Activated naive CD4-positive, alpha-beta T cell treated with anti-CD3 and anti-CD28 coated beads, Interleukin-2, amount 50 U/mL, for 72 hours (primary cell): ENCODE results near the gene DDX47. TPM values are rescaled to one million over a fixed set of nuclear protein-coding genes. Genes with fewer than 3 reads are reported as not detected.
"Not testable (repeated sequence)": the region's sequence is repeated elsewhere in the genome, so short reads cannot be mapped to it uniquely, and the experiment has no call there.

Source experiments
- ATAC-seq, 2 donors: fragments of 150-1000 bp; cut with Tn5 transposase; 2 replicates each; pipeline ENCODE4 v1.10.0; 2021; ENCODE audit warnings: mild to moderate bottlenecking in 2 of 2, moderate library complexity in 2 of 2
- DNase-seq, 2 donors: peaks; one replicate each; pipeline ENCODE4 v3.0.0; 2021 to 2022; ENCODE audit warnings: low spot score in 2 of 2
- H3K27ac Mint-ChIP-seq, 2 donors: one replicate each; pipeline ENCODE4 v1.8.0; 2022; ENCODE audit warnings: mild to moderate bottlenecking in 2 of 2, mixed read lengths in 2 of 2
- H3K36me3 Mint-ChIP-seq, 2 donors: one replicate each; pipeline ENCODE4 v1.8.0; 2022; ENCODE audit warnings: mixed read lengths in 2 of 2
- H3K9me3 Mint-ChIP-seq, 2 donors: one replicate each; pipeline ENCODE4 v1.8.0; 2022; ENCODE audit warnings: mixed read lengths in 2 of 2
- total RNA-seq, 2 donors: library from RNA; stranded (reverse); gene quantifications; one replicate each; pipeline ENCODE4 v1.2.3, GENCODE V29; 2022

DDX47 gene
- total RNA-seq, 2 donors from 2014 or later: 94.7 to 109 TPM

DNA sequence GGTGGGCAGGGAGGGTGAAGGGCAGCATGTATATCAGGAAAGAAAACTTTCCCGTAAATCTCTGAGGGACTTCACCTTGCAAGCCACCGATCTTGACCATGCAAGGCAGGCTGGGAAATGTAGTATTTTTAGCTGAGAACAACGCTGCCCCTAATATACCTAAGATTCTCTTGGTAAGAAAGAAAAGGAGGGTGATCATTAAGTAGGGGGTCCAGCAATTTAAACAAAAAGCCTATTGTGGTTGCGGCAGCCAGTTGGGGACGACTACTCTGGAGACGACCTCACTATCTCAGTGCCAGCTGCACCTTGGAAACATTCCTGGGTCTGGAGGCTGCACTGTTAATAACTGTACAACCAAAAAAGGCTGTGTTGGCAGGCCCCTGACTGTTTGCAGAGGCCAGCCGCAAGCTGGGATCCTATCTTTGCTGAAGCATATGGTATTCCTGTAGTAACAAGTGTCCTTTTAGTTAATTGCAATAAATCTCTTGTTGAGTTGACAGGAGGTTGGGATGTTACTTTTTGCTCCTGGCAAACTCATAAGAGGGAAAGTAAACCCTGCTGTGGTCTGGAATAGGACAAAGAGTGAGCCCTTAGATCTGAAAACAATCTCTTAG lies 21.3 kb upstream of the DDX47 start:
- ATAC-seq: no peak
- no peak for DNase-seq
- Mint-ChIP-seq H3K27ac (no peak overlapping the region), H3K9me3 (no peaks in the 10 kb centered on the region), H3K36me3 (peaks cover 7 to 13% of the 10 kb centered on the region in 2 donors)

- H3K27ac Mint-ChIP-seq: no peak overlapping the region
- peaks cover 5 to 9% of the 10 kb centered on the region in 2 donors for H3K36me3 Mint-ChIP-seq
- DNase-seq: no peak
- H3K9me3 Mint-ChIP-seq: no peaks in the 10 kb centered on the region
- ATAC-seq: no peak
These were observed 20.7 kb upstream of the DDX47 start for GRCh38 chr12:12792421-12792820.

- H3K27ac Mint-ChIP-seq: no peak overlapping the region
- ATAC-seq: no peak
- H3K9me3 Mint-ChIP-seq: no peaks in the 10 kb centered on the region
- DNase-seq: no peak
- no peaks in the 10 kb centered on the region for H3K36me3 Mint-ChIP-seq
These were observed 18.5 kb upstream of the DDX47 start for GRCh38 chr12:12794686-12795085.

GRCh38 chr12:12796171-12796570 lies 17.0 kb upstream of the DDX47 start:
- ATAC-seq (no peak), DNase-seq (no peak)
- Mint-ChIP-seq H3K9me3 (no peaks in the 10 kb centered on the region), H3K36me3 (no peaks in the 10 kb centered on the region), H3K27ac (no peak overlapping the region)

DNA sequence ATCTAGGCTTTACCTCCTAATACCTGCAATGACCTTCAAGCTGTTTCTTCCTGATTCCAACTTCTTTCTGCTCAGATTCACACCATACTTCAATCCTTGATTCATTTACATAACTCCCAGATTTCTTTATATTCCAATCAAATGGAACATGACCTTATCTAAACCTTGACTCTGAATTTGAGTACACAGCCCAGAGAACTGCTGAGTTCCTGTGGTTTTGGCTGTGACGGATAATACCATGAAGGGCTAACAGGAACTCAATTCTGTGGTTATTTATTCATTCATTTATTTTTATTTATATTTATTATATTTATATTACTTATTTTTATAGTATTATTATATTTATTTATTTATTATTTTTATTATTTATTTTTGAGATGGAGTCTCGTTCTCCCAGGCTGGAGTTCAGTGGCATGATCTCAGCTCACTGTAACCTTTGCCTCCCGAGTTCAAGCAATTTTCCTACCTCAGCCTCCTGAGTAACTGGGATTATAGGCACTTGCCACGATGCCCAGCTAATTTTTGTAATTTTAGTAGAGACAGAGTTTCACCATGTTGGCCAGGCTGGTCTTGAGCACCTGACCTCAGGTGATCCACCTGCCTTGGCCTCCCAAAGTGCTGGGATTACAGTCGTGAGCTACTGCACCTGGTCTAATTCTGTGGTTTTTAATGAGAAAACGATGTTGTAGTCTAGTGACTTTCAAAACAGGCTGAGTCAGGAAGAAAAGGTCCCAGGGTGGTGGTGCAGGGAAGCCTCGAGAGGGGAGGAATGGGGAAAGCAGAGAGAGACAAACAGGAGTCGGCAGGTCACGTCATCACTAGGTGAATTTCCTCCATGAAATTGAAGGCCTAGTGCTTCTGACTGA lies 16.0 kb upstream of the DDX47 start:
- DNase-seq (no peak), ATAC-seq (no peak)
- Mint-ChIP-seq H3K36me3 (no peaks in the 10 kb centered on the region), H3K9me3 (peaks cover 0 to 2% of the 10 kb centered on the region in 2 donors), H3K27ac (no peak overlapping the region)

DNA sequence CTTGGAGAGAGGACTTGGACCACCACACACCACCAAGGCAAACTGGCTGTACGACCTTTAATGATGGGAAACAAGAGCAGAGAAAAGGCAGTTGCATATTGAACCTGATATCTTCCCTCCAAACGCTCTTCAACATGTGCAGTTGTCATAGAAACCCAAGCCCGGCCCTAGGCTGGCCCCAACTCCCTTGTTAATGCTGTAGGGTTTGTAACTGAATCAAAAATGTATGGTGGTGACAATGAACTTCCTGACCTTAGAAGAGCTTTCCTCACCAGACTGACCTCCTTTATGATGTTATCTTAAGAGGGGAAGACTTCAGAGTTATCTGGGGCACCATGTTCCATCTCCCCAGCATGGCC lies 15.4 kb upstream of the DDX47 start:
- ATAC-seq (no peak), DNase-seq (no peak)
- H3K36me3 Mint-ChIP-seq: no peaks in the 10 kb centered on the region
- peak overlapping the region in 1 of 2 donors; percentile 58 for H3K27ac Mint-ChIP-seq
- H3K9me3 Mint-ChIP-seq: peaks cover 0 to 5% of the 10 kb centered on the region in 2 donors

DNA sequence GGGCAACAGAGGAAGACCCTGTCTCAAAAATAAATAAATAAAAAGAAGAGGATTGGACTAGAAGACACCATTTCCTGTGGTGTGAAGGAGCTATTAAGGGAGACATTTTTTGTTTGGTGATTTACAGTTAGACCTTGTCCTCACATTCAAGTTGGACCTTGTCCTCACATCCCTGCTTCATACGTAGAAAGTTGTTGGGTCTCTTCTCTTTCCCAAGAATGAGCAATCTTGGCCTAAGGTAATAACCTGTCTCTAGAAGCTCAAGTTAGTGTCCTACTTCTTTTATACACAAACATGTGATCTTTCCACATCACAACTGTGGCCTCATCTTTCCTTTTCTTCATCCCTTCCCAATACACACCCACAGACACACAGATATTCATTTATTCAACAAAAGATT lies 14.7 kb upstream of the DDX47 start:
- Mint-ChIP-seq H3K27ac (peak overlapping the region in 1 of 2 donors; percentile 58), H3K36me3 (no peaks in the 10 kb centered on the region), H3K9me3 (peaks cover 0 to 5% of the 10 kb centered on the region in 2 donors)
- DNase-seq (no peak), ATAC-seq (no peak)

GRCh38 chr12:12799163-12799920 lies 13.8 kb upstream of the DDX47 start:
- DNase-seq (no peak), ATAC-seq (no peak)
- Mint-ChIP-seq H3K9me3 (peaks cover 0 to 5% of the 10 kb centered on the region in 2 donors), H3K27ac (no peak overlapping the region), H3K36me3 (no peaks in the 10 kb centered on the region)

GRCh38 chr12:12800406-12801180 lies 12.6 kb upstream of the DDX47 start:
- H3K27ac Mint-ChIP-seq: peak overlapping the region in 1 of 2 donors; percentile 13
- ATAC-seq: no peak

GRCh38 chr12:12801656-12802055 lies 11.5 kb upstream of the DDX47 start:
- ATAC-seq, DNase-seq, H3K9me3 Mint-ChIP-seq, H3K36me3 Mint-ChIP-seq: not testable (repeated sequence)
- H3K27ac Mint-ChIP-seq: peak overlapping the region in 1 of 2 donors; percentile 50

More at GRCh38 chr12:12800406-12801180, 12.6 kb upstream of the DDX47 start:
- DNase-seq: no peak
- Mint-ChIP-seq H3K9me3 (peaks cover 0 to 5% of the 10 kb centered on the region in 2 donors), H3K36me3 (no peaks in the 10 kb centered on the region)

GRCh38 chr12:12803186-12803585 lies 10.0 kb upstream of the DDX47 start:
- H3K27ac Mint-ChIP-seq: no peak overlapping the region
- ATAC-seq (peak; percentile 74 to 77), DNase-seq (peak in 1 of 2 donors; percentile 31)
- H3K9me3 Mint-ChIP-seq: peaks cover 0 to 5% of the 10 kb centered on the region in 2 donors
- no peaks in the 10 kb centered on the region for H3K36me3 Mint-ChIP-seq

DNA sequence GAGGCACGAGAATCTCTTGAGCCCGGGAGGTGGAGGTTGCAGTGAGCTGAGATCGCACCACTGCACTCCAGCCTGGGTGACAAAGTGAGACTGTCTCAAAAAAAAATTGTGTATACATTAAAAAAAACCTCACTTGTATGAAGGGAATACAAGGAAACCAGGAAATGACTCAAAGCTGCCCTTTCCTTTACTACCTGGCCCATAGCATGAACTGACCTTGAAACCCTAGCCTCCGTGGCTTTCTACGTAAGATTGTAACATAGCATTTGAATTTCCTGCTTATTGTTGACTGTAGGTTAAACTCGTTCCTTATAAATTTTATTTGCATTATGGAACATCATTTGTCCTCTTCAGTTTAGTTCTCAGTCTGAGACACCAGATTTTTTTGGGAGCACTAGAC lies 9.1 kb upstream of the DDX47 start:
- Mint-ChIP-seq H3K9me3 (peaks cover 0 to 5% of the 10 kb centered on the region in 2 donors), H3K36me3 (no peaks in the 10 kb centered on the region), H3K27ac (peak overlapping the region in 1 of 2 donors; percentile 47)
- ATAC-seq (peak in 1 of 2 donors; percentile 39), DNase-seq (no peak)

- Mint-ChIP-seq H3K9me3 (peaks cover 0 to 5% of the 10 kb centered on the region in 2 donors), H3K27ac (peak overlapping the region in 1 of 2 donors; percentile 47), H3K36me3 (no peaks in the 10 kb centered on the region)
- ATAC-seq (no peak), DNase-seq (no peak)
These were observed 8.7 kb upstream of the DDX47 start for GRCh38 chr12:12804432-12804886.

GRCh38 chr12:12806784-12807516 lies 6.2 kb upstream of the DDX47 start:
- DNase-seq (no peak), ATAC-seq (no peak)
- H3K36me3 Mint-ChIP-seq: no peaks in the 10 kb centered on the region
- peak overlapping the region; percentile 87 to 96 for H3K27ac Mint-ChIP-seq
- peaks cover 0 to 5% of the 10 kb centered on the region in 2 donors for H3K9me3 Mint-ChIP-seq

- H3K9me3 Mint-ChIP-seq, ATAC-seq: not testable (repeated sequence)
These were observed 5.6 kb upstream of the DDX47 start for GRCh38 chr12:12807517-12807903.

More at GRCh38 chr12:12807517-12807903, 5.6 kb upstream of the DDX47 start:
- DNase-seq, H3K36me3 Mint-ChIP-seq: not testable (repeated sequence)
- H3K27ac Mint-ChIP-seq: peak overlapping the region; percentile 87 to 96
